Adrenal gland (tissue), 5 donors: ENCODE measurements around the gene GNAQ.
"Not testable (repeated sequence)": the region's sequence is repeated elsewhere in the genome, so short reads cannot be mapped to it uniquely, and the experiment has no call there.

Experiments
- CTCF ChIP-seq, 6 experiments: fragments of 450-650 bp in 4 of 6; fragments of 200-600 bp in 2 of 6; sonication (generic) in 1 of 6; IDR thresholded peaks; 1 replicate in 5 of 6; 2 replicates in 1 of 6; pipeline versions ENCODE4 v1.5.1 to v1.8.0; 2016 to 2021; ENCODE audit warnings: antibody characterized with exemption in 6 of 6, mild to moderate bottlenecking in 2 of 6, moderate library complexity in 1 of 6
- POLR2A ChIP-seq, 2 donors: fragments of 450-650 bp; IDR thresholded peaks; one replicate each; pipeline ENCODE4 v1.6.1; 2017; ENCODE audit warnings: antibody characterized with exemption in 2 of 2, mild to moderate bottlenecking in 2 of 2, moderate library complexity in 1 of 2
- donor health status: DM: no; HTN: no; CAD: no.

- TF ChIP-seq POLR2A, CTCF (IDR thresholded peaks at IDR 0.05): not testable (repeated sequence)
Observed at GRCh38 chr9:77702521-77703390, 328.9 kb downstream of the GNAQ start.
